Upper lobe of left lung (tissue), 4 donors: ENCODE data around the gene RYR3.

ENCODE experiments used
- CTCF ChIP-seq, 6 experiments: fragments of 450-650 bp in 4 of 6; fragments of 200-600 bp in 2 of 6; sonication (generic) in 2 of 6; IDR thresholded peaks; one replicate each; pipeline ENCODE4 v1.5.1; 2016 to 2019; ENCODE audit warnings: antibody characterized with exemption in 6 of 6
- EP300 ChIP-seq, 4 donors: sonication (generic); formaldehyde crosslinking; IDR thresholded peaks; one replicate each; pipeline ENCODE4 v1.5.1; 2017; ENCODE audit warnings: antibody characterized with exemption in 4 of 4, control low read depth in 2 of 4
- POLR2AphosphoS5 ChIP-seq, 2 donors: sonication (generic); formaldehyde crosslinking; IDR thresholded peaks; one replicate each; pipeline ENCODE4 v1.5.1; 2017; ENCODE audit warnings: antibody characterized with exemption in 2 of 2

DNA sequence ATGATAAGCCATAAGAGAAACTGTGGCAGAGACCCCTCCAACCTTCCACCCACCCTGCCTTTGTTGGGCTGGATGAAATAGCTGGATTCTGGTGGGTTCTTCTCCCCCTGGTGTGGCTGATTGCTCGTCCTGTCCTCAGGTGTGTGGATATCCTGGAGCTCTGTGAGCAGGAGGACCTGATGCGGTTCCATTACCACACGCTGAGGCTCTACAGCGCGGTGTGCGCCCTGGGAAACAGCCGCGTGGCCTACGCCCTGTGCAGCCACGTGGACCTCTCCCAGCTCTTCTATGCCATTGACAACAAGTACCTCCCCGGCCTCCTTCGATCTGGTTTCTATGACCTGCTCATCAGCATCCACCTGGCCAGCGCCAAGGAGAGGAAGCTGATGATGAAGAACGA, 351.2 kb downstream of the RYR3 start:
- TF ChIP-seq CTCF (IDR thresholded peaks at IDR 0.05) = no peak
- no peak for TF ChIP-seq POLR2AphosphoS5 (IDR thresholded peaks at IDR 0.05)
- TF ChIP-seq EP300 (IDR thresholded peaks at IDR 0.05) = no peak
